WTC11 (cell line): ENCODE measurements around the gene CDK11B.
A peak's percentile ranks its signal among the peaks of the same experiment; 100 is the strongest.

ENCODE experiments used
- CTCF ChIP-seq: fragments of 200-600 bp; IDR thresholded peaks from 2 replicates; pipeline ENCODE4 v1.8.0; 2022; ENCODE audit warnings: antibody characterized with exemption
- EMX1 ChIP-seq: fragments of 250-450 bp; sonication (Bioruptor Pico); IDR thresholded peaks from 2 replicates; pipeline ENCODE4 v1.8.0; 2021; ENCODE audit warnings: mild to moderate bottlenecking
- ESRRA ChIP-seq: sonication (generic); formaldehyde crosslinking; IDR thresholded peaks from 2 replicates; pipeline ENCODE4 v1.8.1; 2022; ENCODE audit warnings: mild to moderate bottlenecking, missing genetic modification reagents, borderline replicate concordance
- GTF2I ChIP-seq: fragments of 250-450 bp; sonication (Bioruptor Pico); conservative IDR thresholded peaks from 2 replicates; pipeline ENCODE4 v1.4.0; 2021; ENCODE audit warnings: mild to moderate bottlenecking
- NR2C2 ChIP-seq: sonication (generic); formaldehyde crosslinking; IDR thresholded peaks from 2 replicates; pipeline ENCODE4 v1.8.0; 2022; ENCODE audit warnings: mild to moderate bottlenecking, missing genetic modification reagents
- SMAD3 ChIP-seq: sonication (generic); formaldehyde crosslinking; IDR thresholded peaks from 2 replicates; pipeline ENCODE4 v1.8.0; 2022; ENCODE audit warnings: missing genetic modification reagents, mild to moderate bottlenecking, borderline replicate concordance
- STAT6 ChIP-seq: sonication (generic); formaldehyde crosslinking; conservative IDR thresholded peaks from 2 replicates; pipeline ENCODE4 v1.8.1; 2023; ENCODE audit warnings: mild to moderate bottlenecking, low read depth, missing genetic modification reagents, moderate library complexity
- TCF7 ChIP-seq: sonication (generic); formaldehyde crosslinking; IDR thresholded peaks from 2 replicates; pipeline ENCODE4 v1.8.0; 2022; ENCODE audit warnings: mild to moderate bottlenecking, low read depth, missing genetic modification reagents, moderate library complexity
- TEAD4 ChIP-seq: sonication (generic); formaldehyde crosslinking; IDR thresholded peaks from 2 replicates; pipeline ENCODE4 v1.8.0; 2022; ENCODE audit warnings: mild to moderate bottlenecking, missing genetic modification reagents
- USF1 ChIP-seq: sonication (generic); formaldehyde crosslinking; IDR thresholded peaks from 2 replicates; pipeline ENCODE4 v1.8.0; 2022; ENCODE audit warnings: mild to moderate bottlenecking, missing genetic modification reagents
- ZNF121 ChIP-seq: sonication (generic); formaldehyde crosslinking; IDR thresholded peaks from 2 replicates; pipeline ENCODE4 v1.8.0; 2023; ENCODE audit warnings: missing genetic modification reagents
- ZNF671 ChIP-seq: fragments of 250-450 bp; sonication (Bioruptor Pico); IDR thresholded peaks from 2 replicates; pipeline ENCODE4 v1.8.0; 2021; ENCODE audit warnings: mild to moderate bottlenecking
- ZSCAN18 ChIP-seq: fragments of 250-450 bp; sonication (Bioruptor Pico); IDR thresholded peaks from 2 replicates; pipeline ENCODE4 v2.1.2; 2022; ENCODE audit warnings: mild to moderate bottlenecking, moderate library complexity

GRCh38 chr1:1665815-1666251 lies 7.0 kb upstream of the CDK11B start:
- TF ChIP-seq CTCF, result peak; percentile 48; the same call in 1 of the 2 replicates
- no peak for TF ChIP-seq STAT6 (CRISPR knock-in tag)
- no peak for TF ChIP-seq ZNF121 (CRISPR knock-in tag)
- TF ChIP-seq EMX1, result no peak
- TF ChIP-seq NR2C2 (CRISPR knock-in tag), result no peak
- no peak for TF ChIP-seq TCF7 (CRISPR knock-in tag)
- TF ChIP-seq ESRRA, result no peak
- no peak for TF ChIP-seq SMAD3 (CRISPR knock-in tag)
- no peak for TF ChIP-seq GTF2I (CRISPR knock-in tag)
- no peak for TF ChIP-seq TEAD4 (CRISPR knock-in tag)
- TF ChIP-seq ZSCAN18 (CRISPR knock-in tag), result no peak
- TF ChIP-seq USF1 (CRISPR knock-in tag), result no peak
- no peak for TF ChIP-seq ZNF671 (CRISPR knock-in tag)
